Colon (tissue), 2 donors: Measurements from ENCODE around the gene POM121.
"Not testable (repeated sequence)": the region's sequence is repeated elsewhere in the genome, so short reads cannot be mapped to it uniquely, and the experiment has no call there.

ENCODE experiments used
- FAIRE-seq: peaks from 2 replicates; lab custom pipeline; 2012; peaks lifted over from hg19 to GRCh38; lab: Jason Lieb, UNC
- donor health status: control.
- donor health status: control.

The POM121 gene

DNA sequence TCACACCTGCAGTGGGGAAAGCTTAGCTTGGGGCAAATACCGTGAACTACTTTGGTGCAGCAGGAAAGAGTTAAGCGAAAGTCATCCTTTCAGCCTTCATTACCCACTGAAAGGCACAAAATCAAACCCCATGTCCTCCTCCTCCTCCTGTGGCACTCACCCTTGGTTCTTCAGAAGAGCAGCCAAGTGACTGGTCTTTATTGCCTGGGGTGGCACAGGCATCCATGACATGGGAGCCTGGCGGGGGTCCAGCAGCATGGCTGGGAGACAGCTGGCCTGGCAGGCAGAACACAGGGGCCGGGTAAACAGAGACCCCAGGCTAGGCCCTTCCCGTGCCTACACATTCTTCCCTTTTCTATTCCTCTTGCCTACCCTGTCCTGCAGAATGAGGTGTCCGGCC is 24.8 kb downstream of the POM121 start:
- not testable (repeated sequence) for FAIRE-seq

DNA sequence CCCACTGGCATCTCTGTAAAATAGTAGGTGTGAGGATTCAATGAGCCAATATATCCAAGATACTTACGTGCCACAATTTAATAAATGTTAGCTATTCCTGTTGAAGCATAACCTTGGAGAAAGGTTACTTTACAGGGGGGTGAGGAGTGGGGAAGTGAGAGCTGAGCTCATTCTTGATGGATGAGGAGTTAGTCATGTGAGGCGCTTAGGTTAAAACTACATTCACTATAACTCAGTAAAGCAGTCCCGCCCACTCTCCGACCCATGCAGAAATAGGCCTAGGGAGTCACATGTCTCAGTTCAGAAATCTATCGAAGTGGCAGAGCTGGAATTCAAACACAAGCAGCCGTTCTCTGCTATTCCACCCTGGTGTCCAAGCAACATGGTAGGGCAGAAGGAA is 25.5 kb downstream of the POM121 start:
- FAIRE-seq: not testable (repeated sequence)

DNA sequence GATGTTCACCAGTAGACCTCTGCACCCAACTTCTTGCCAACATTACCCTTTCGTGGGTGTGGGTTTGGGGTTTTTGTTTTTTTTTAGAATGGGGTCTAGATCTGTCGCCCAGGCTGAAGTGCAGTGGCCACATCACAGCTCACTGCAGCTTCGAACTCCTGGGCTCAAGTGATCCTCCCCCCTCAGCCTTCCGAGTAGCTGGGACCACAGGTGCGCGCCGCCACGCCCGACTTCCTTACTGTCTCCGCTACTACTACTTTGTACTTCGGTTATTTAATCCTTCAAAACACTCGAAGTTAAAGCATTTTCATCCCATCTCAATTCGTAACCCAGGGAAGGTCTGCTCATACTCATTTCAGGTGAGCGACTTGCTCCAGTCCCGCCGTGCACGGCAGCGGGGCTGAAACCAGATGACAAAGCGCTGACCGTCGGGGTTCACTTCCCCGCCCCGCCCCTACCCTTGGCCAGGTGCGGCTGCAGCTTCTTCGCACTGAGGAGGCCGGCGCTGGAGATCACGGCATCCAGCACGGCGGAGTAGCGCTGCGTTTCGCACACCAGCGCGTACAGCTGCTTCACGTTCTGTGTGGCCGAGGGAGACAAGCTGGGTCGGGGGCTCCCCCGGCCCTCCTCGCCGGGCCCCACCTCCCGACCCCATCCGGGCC is 29.1 kb downstream of the POM121 start:
- FAIRE-seq: not testable (repeated sequence)

DNA sequence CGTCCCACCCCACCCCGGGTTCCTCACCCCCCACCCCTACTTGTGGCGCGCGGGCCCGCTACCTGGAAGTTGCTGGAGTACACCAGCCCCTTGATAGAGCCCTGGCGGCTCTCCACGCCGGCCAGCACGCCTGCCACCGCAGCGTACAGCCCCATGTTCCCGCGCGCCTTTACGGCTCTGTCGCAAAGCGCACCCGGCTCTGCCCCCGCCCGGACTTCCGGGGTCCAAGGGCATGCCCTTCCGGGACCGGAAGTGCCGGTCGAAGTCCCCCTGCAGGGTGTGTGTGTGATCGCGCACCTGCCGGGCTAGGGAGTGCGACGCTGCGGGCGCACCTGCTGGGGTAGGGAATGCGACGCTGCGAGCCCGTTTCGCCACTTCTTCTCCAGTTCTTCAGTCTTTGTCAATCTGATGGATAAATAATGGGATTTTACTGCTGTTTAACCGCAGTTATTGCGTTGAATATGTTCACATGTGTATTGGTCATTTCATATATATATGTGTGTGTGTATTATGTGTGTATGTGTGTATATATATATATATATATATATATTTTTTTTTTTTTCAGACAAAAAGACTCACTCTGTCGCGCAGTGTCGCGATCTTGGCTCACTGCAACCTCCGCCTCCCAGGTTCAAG is 29.8 kb downstream of the POM121 start:
- not testable (repeated sequence) for FAIRE-seq

DNA sequence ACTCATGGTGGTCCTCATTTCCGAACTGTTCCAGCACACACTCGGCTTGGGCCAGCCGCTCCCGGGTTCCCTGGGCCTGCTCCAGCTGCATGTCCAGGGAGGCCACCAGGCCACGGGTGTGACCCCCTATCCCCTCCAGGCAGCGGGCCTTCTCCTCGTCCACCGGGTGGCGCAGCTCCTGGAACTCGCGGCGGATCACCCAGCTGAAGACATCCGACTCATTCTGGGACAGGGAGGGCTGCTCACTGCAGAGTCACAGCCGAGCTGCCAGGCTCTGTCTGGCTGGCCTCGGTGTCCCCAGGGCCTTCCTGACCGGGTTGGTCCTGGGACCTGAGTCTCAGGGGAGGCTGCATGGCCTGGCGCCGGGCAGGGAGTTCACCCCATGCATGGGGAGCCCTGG is 35.1 kb downstream of the POM121 start:
- not testable (repeated sequence) for FAIRE-seq

DNA sequence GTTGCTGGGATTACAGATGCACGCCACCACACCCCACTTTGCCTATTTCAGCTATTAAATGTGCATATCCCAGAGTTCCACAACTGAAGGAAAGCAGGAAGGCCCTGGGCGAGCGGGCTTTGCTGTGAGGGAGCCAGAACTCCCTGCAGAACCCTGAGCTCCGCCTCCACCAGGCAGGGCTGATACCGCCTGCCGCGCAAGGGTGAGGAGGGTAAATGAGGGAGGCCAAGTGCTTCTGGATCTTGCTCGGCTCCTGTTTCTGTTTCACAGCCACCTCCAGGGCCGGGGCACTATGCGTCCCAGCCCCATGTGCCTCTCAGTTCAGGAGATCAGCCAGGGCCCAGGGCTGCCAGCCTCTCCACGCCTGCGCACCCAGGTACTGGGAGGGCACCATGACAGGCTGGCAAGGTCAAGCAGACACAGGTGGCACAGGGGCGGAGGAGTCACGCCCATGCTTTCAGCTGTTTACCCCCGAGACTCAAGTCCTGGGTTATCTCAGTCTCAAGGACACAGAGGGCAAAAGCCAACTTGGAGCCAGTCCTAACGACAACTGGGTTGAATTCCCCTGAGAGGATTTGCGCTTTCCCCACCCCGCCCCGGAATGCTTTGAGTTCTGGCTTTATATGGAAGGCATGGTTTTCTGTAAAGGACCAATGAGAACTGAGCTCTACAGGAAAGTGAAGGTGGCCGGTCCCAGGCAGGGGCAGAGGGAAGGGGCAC is 35.9 kb downstream of the POM121 start:
- not testable (repeated sequence) for FAIRE-seq

DNA sequence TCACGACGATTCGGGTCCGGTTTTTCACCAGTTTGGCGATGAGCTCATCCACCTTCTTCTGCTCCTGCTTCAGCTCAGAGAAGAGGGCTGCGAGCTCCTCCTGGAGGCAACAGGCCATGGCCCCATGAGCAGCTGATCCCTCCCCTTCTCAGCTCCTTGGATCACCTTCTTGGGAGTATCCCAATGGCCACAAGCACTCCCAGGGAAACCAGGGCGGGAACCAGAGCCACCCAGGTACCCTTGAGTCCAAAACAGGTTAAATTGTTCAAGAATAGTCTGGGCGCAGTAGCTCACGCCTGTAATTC is 36.4 kb downstream of the POM121 start:
- not testable (repeated sequence) for FAIRE-seq

DNA sequence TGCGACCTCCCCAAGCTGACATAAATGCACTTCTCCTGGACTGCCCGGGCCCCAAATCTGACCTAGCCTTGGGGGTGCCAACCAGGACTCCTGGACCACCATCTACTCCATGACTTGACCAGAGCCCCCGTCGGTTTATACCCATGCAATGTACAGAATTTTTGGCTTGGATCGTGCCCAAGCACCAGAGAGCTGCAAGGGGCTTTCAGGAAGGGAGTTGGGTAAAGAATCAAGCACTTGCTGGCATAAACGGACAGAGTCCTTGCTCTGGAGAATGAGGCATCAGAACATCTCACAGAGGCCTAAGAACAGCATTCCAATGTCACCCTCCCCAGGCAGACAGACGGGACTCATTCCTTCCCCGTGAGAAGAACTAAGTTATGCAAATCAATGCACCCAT is 38.2 kb downstream of the POM121 start:
- FAIRE-seq: not testable (repeated sequence)

DNA sequence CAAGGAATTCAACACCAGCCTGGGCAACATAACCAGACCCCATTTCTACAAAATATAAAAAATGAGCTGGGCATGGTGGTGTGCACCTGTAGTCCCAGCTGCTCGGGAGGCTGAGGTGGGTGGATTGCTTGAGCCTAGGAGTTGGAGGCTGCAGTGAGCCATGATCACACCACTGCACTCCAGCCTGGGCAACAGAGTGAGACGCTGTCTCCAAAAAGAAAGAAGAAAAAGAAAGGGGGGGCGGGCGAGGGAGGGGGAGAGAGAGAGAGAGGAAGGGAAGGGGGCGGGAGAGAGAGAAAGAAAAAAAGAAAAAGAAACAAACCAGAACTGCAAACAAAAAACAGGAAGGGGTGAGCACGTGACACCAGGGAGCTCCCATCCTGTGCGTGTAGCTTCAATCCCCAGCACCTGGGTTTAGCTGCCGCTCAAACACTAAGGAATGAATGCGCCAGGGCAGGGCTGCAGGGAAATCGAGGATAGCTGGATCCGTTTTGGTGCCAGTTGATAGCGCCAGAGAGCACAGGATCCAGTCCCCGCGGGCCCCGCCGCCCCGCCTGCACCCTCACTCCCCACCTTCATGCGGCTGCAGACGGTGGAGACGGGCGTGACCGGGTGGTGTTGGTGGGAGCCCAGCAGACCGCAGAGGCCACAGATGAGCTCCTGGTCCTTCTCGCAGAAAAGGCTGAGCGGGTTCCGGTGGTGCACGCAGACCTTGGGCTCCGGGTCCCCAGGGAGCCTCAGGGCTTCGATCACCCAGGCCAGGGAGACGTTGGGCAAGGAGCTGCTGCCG is 40.5 kb downstream of the POM121 start:
- not testable (repeated sequence) for FAIRE-seq

DNA sequence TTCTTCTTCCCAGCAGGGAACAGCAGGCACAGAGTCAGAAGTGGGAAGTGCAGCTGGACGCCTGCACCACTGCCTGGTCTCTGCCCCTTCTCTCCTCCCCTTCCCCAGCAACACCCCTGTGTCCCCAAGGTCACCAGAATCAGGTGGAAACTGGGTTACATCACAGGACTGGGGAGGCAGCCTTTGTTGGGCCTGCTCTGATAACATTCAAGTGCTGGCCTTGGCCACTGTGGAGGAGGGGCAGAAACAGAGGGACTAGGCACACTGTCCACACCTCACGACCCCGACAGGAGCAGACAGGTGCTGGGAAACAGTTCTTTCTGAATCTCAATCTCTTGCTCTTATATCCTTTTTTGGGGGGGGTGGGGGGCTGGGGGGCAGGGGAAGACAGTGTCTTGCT is 42.0 kb downstream of the POM121 start:
- FAIRE-seq: not testable (repeated sequence)

DNA sequence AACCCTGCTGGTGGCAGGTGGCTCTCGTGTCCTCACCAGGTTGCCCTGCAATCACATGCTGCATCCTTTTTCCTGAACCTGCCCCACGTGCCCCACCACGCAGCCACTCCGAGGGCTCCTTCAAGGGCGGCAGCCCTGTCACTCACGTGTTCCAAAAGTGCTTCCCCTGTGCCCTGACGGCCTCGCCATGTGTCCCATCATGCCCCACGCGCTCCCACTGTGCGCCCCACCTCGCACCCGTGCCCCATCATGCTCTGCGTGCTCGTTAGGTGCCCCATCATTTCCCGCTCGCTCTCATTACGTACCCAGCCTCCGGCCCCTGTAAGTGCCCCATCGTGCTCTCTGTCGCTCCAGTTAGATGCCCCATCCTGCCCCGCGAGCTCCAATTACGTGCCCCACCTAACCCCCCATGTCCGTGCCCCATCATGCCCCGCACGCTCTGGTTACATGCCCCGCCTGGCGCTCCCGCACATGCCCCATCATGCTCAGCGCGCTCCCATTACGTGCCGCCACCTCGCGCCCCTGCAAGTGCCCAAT is 44.2 kb downstream of the POM121 start, which contains the start of gene TRIM74:
TSS of gene TRIM74 (minus strand) at position 487 of the 537 bp plus-strand sequence. CDS start 3,309 bp downstream, outside the sequence.
- not testable (repeated sequence) for FAIRE-seq

DNA sequence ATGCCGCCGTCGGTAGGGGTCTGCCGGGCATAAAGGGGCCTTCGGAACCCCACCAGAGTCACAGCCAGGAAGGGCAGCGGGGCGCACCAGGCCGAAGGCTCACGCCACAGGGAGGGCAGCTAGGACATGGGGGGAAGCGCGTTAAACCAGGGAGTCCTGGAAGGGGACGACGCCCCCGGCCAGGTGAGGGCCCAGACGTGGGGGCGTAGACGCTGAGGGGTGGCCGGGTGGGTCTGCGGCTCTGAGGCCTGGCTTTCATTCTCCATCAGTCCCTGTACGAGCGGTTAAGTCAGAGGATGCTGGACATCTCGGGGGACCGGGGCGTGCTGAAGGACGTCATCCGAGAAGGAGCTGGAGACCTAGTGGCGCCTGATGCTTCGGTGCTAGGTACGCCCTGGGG is 44.8 kb downstream of the POM121 start:
- not testable (repeated sequence) for FAIRE-seq

DNA sequence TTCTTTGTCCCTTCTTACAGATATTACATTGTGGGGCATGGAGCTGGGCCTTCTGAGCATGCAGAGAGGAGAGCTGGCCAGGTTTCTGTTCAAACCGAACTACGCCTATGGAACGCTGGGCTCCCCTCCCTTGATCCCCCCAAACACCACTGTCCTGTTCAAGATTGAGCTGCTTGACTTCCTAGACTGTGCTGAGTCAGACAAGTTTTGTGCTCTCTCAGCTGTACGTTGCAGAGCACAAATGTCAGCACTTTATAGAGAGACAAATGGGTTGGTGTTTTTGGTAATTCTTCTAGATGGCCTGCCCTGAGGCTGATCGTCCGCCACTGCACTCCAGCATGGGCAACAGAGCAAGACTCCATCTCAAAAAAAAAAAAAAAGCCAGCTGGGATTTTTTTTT is 46.6 kb downstream of the POM121 start:
- FAIRE-seq: not testable (repeated sequence)

DNA sequence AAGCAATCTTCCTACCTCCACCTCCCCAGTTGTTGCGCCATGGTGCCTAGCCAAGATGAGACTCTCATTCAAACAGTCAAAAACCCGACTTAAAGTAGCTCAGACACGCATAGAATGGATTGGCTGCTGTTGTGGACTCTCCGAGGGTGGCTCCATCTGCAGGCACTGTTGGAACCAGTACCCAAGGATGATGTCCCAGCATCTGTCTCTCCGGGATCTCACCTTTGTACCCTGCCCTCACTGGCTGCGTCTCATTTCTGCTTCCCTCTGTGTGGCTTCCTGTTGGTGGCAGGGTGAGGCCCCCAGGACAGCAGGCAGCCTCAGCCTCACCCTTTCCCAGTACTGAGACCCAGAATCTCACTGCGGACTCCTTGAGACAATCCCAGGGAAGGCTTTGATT is 49.9 kb downstream of the POM121 start:
- FAIRE-seq: not testable (repeated sequence)

DNA sequence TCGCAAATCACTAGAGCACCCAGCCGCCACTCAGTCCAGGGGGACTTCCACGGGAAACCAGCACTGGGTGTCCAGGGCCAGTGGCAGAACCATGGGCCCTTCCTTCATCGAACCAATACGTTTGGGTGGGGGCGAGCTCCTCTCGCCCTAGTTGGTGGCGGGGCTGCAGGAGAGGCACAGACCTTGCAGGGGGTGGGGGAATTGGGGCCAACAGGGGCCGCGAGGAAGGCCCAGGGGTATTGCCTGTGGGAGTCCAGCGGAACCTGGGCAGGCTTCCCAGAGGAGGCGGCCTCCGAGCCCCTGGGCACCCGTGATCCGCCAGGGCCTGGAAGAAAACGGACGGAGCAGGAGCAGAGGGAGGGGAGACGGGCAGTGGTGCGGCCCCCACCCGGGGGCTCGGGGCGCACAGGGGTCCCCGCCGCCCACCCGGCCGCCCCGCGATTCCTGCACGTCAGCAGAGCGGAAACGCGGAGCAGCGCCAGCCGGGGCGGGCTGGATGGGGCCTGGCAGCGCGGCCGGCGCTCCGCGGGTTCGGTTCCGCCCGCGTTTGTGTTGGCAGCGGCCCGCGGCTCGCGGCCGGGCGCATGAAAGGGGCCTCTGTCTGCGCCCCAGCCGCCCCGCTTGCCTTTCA is 50.9 kb downstream of the POM121 start:
- not testable (repeated sequence) for FAIRE-seq

DNA sequence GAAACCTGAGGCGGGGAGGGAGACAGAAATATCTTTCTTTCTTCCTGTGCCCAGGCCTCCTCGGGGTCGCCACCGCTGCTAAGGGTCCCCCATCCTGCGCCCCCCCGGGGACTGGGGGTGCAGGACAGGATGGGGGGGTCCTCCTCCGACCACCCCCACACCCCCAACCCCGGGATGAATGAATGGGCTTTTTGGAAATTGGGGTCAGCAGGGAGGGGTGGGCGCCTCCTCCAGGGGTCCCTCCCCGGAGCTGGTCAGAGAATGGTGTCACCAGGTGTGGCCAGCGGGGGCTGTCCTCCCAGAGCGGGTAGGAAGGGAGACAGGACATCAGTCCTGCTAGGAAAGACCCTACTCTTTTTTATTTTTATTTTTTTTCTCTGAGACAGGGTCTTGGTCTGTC is 51.5 kb downstream of the POM121 start:
- FAIRE-seq: not testable (repeated sequence)

DNA sequence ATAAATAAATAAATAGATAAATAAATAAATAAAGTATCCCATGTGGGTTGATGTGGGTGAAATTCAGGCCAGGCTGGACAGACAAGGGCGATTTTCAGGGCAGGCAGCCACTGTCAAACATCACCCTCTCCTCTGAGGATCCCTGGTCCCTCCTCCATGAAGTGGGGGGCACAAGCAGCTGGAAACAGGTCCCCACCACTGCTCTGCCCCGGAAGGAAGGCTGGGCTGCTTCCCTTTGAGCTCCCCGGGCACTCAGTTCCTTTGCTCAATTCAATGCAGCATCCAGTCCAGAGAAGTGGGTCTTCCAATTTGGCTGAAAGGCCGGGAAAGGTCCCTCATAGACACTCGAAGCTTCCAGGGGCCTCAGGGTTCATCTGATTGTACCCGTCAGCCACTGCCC is 55.5 kb downstream of the POM121 start:
- FAIRE-seq: not testable (repeated sequence)

DNA sequence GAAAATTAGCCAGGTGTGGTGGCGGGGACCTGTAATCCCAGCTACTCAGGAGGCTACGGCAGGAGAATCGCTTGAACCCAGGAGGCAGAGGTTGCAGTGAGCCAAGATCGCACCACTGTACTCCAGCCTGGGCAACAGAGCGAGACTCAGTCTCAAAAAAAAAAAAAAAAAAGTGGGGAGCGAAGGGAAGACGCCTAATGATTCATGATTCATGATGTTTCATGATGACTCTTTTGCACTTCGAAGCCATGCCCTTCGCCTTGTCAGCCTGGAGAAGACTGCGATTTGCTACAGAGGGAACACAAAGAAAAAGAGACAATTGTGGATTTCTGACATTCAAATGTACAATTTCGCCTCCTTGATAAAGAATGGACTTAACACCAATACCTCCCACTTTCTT is 57.2 kb downstream of the POM121 start:
- not testable (repeated sequence) for FAIRE-seq

DNA sequence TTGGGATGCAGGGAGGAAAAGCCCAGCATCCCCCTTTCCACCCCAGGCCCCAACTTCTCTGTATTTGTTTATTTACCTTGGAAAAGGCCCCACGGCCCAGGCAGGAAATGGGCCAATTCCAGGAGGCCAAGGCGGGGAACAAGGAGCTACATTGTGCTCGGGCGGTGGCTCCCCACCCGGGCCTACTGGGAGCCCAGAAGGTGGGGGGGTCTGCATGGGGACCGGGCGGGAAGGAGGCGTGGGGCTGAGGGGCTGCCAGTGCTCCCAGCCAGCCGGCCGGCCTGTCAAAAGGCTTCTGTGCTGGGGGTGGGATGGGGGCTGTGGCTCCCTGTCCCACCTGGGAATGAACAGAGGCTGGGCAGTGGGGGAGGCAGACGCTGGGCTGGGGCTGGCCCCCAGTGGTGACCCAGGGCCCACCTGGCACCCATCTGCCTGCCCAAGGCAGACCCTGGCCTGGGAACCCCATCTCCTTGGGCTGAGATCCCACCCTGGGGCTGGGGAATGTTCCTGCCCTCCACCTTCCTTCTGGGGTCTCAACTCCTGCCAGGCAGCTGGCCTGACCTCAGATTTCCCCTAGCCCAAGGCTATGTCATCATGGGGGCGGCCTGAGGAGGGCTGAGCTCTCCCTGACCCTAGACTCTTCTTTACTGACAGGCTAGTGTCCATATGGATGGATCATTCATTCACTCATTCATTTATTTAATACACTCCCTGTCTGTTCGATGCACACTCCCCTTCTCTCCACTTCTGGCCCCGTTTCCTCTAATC is 65.4 kb downstream of the POM121 start:
- not testable (repeated sequence) for FAIRE-seq

DNA sequence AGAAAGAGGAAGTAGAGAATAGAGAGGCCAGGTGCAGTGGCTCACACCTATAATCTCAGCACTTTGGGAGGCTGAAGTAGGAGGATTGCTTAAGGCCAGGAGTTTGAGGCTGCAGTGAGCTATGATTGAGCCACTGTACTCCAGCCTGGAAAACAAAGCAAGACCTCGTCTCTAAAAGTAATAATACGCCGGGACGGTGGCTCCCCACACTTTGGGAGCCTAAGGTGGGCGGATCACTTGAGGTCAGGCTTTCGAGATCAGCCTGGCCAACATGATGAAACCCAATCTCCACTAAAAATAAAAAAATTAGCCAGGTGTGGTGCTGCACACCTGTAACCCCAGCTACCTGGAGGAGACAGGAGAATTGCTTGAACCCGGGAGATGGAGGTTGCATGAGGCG is 70.6 kb downstream of the POM121 start:
- not testable (repeated sequence) for FAIRE-seq

DNA sequence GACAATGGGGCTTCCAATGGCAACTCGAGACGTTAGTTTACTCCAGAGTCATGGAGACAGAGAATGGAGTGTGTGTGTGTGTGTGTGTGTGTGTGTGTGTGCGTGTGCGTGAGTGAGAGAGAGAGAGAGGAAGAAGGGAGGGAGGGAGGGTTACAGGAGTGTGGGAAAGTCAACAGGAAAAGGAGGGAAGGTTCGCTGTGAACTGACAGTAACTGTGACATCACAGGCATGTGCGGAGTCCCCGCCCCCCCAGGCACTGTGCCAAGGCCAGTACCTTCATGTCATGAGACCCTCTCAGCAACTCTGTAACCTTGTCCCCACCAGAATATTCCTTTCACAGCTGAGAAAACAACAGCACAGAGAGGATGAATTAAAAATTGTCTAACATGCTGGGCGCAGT is 72.6 kb downstream of the POM121 start:
- FAIRE-seq: not testable (repeated sequence)
